ENCODE measurements around the gene HOXB3. TPM values are rescaled to one million over a fixed set of nuclear protein-coding genes. Genes with fewer than 3 reads are reported as not detected.

The HOXB3 gene
- total RNA-seq, 2 donors from 2014 or later: 9.0 to 15.4 TPM

GRCh38 chr17:48584223-48584741 lies 5.8 kb downstream of the HOXB3 start:
- peaks cover 25 to 51% of the 10 kb centered on the region in 2 donors for H3K27me3 Mint-ChIP-seq
- ATAC-seq (no peak), DNase-seq (ENCODE audit: low spot score) (no peak)
- H3K4me1 Mint-ChIP-seq (ENCODE audit: low read depth in 2 of 2): peaks cover 41 to 46% of the 10 kb centered on the region in 2 donors
- H3K9me3 Mint-ChIP-seq: no peaks in the 10 kb centered on the region
- peak overlapping the region; percentile 97 for H3K4me3 Mint-ChIP-seq
- no peaks in the 10 kb centered on the region for H3K36me3 Mint-ChIP-seq
- H3K27ac Mint-ChIP-seq: peak overlapping the region; percentile 60 to 93

DNA sequence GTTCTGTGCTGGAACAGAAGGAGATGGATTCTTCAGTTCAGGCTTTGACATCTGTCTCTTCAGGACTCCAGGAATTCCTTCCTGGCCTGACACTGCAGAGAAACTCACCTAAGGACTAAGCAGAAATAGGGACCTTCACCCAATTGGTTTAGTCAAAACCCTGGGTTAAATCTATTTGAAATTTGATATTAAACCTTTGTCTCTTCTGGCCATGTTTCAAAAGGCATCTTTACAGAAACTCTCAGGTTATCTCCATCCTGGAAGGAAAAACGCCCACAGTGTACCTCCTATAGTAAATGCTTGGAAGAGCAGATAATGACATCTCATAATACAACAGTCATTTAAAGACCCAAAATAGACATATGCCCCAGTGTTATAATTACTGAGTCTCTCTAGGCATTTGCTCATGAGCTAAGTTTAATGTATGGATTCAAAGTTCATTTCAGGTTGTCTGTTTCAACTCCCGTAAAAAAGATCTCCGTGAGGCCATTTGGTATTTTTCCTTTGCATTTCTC lies 6.3 kb downstream of the HOXB3 start:
- no peaks in the 10 kb centered on the region for H3K9me3 Mint-ChIP-seq
- H3K4me1 Mint-ChIP-seq (ENCODE audit: low read depth in 2 of 2): peaks cover 46 to 51% of the 10 kb centered on the region in 2 donors
- ATAC-seq: no peak
- peaks cover 24 to 53% of the 10 kb centered on the region in 2 donors for H3K27me3 Mint-ChIP-seq
- peak overlapping the region in 1 of 2 donors; percentile 60 for H3K27ac Mint-ChIP-seq
- peak overlapping the region; percentile 97 for H3K4me3 Mint-ChIP-seq
- no peak for DNase-seq (ENCODE audit: low spot score)
- no peaks in the 10 kb centered on the region for H3K36me3 Mint-ChIP-seq

DNA sequence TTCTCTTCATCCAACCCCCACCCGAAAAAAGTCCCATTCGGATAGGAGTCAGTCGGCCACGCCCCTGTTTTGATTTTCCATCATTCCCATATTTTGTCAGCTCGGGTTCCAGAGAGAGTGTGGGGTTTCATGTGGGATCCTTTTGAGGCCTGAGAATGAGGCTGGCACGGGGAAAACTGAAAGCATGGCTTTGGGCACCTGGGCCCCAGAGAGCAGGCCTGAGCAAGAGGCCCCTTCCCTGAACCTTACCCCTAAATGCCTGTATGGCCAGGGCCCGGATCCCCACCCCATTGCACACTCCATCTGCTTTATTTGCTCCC lies 7.3 kb downstream of the HOXB3 start:
- Mint-ChIP-seq H3K27me3 (peaks cover 16 to 43% of the 10 kb centered on the region in 2 donors), H3K4me1 (ENCODE audit: low read depth in 2 of 2) (peaks cover 52 to 54% of the 10 kb centered on the region in 2 donors), H3K36me3 (no peaks in the 10 kb centered on the region), H3K27ac (peak overlapping the region; percentile 35 to 65), H3K4me3 (peak overlapping the region; percentile 93), H3K9me3 (no peaks in the 10 kb centered on the region)
- ATAC-seq (no peak), DNase-seq (ENCODE audit: low spot score) (no peak)

- Mint-ChIP-seq H3K4me1 (ENCODE audit: low read depth in 2 of 2) (peaks cover 38 to 39% of the 10 kb centered on the region in 2 donors), H3K27ac (peak overlapping the region; percentile 55 to 84), H3K4me3 (peak overlapping the region; percentile 93), H3K36me3 (no peaks in the 10 kb centered on the region), H3K9me3 (no peaks in the 10 kb centered on the region), H3K27me3 (peaks cover 12 to 27% of the 10 kb centered on the region in 2 donors)
- no peak for ATAC-seq
- DNase-seq (ENCODE audit: low spot score): no peak
These were observed 10.1 kb downstream of the HOXB3 start for GRCh38 chr17:48579760-48580554.

- Mint-ChIP-seq H3K27me3 (peaks cover 12 to 24% of the 10 kb centered on the region in 2 donors), H3K27ac (peak overlapping the region; percentile 84 to 94), H3K36me3 (no peaks in the 10 kb centered on the region), H3K4me3 (peak overlapping the region; percentile 93), H3K9me3 (no peaks in the 10 kb centered on the region), H3K4me1 (ENCODE audit: low read depth in 2 of 2) (peaks cover 34 to 36% of the 10 kb centered on the region in 2 donors)
- ATAC-seq: no peak
- DNase-seq (ENCODE audit: low spot score): no peak
These were observed 10.6 kb downstream of the HOXB3 start for GRCh38 chr17:48579471-48579759.

GRCh38 chr17:48578616-48579470 lies 11.2 kb downstream of the HOXB3 start:
- H3K27ac Mint-ChIP-seq: peak overlapping the region; percentile 84 to 94
- H3K9me3 Mint-ChIP-seq: no peaks in the 10 kb centered on the region
- H3K4me3 Mint-ChIP-seq: peak overlapping the region; percentile 93
- no peaks in the 10 kb centered on the region for H3K36me3 Mint-ChIP-seq
- H3K27me3 Mint-ChIP-seq: peaks cover 12 to 21% of the 10 kb centered on the region in 2 donors
- ATAC-seq: peak in 1 of 2 donors; percentile 55
- DNase-seq (ENCODE audit: low spot score): no peak
- H3K4me1 Mint-ChIP-seq (ENCODE audit: low read depth in 2 of 2): peaks cover 33 to 38% of the 10 kb centered on the region in 2 donors

DNA sequence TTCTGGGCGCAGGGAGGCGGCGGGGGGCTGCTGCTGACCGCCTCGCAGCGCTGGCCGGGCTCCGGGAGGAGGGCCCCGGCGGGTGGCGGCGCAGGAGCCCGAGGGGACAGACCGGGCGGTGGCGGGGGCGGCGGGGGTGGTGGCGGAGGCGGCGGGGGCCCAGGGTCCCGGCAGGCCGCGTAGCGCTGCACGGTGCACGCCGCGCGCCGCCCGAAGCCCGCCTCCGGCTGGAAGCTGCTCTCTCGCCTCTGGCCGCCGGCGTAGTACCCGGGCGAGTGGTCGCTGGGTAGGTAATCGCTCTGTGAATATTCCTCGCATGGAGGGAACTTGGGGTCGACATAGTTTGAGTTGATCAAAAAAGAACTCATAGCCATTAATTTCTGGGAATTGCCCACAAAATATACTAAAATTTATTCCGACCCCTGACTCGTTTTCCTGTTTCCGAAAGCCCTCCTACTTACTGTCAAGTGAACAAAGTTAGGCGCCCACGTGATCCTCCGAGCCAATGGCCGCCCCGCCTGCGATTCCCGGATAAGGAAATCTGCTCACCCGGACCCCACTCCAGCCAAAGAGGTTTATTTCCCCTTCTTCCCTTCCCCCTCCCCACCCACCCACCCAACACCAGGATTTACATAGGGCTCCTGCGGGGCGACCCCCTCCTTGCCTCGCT lies 12.0 kb downstream of the HOXB3 start, which contains the start of gene HOXB4:
Gene HOXB4, minus strand, starts transcription at position 405 of the 670 bp plus-strand sequence. Its CDS starts 31 bp downstream, at position 374.
- DNase-seq (ENCODE audit: low spot score): peak; percentile 87
- ATAC-seq: peak; percentile 85 to 89
- H3K9me3 Mint-ChIP-seq: no peaks in the 10 kb centered on the region
- peaks cover 12 to 17% of the 10 kb centered on the region in 2 donors for H3K27me3 Mint-ChIP-seq
- H3K27ac Mint-ChIP-seq: peak within 1 kb of the TSS; percentile 84 to 94
- H3K36me3 Mint-ChIP-seq: no peaks in the 10 kb centered on the region
- H3K4me3 Mint-ChIP-seq: peak within 1 kb of the TSS; percentile 93
- peaks cover 37 to 40% of the 10 kb centered on the region in 2 donors for H3K4me1 Mint-ChIP-seq (ENCODE audit: low read depth in 2 of 2)

- peak overlapping the region; percentile 93 for H3K4me3 Mint-ChIP-seq
- DNase-seq (ENCODE audit: low spot score) (no peak), ATAC-seq (peak in 1 of 2 donors; percentile 29)
- peak overlapping the region; percentile 70 to 84 for H3K27ac Mint-ChIP-seq
- H3K4me1 Mint-ChIP-seq (ENCODE audit: low read depth in 2 of 2): peaks cover 37% of the 10 kb centered on the region in 2 donors
- no peaks in the 10 kb centered on the region for H3K9me3 Mint-ChIP-seq
- H3K27me3 Mint-ChIP-seq: peaks cover 12% of the 10 kb centered on the region in 2 donors
- H3K36me3 Mint-ChIP-seq: no peaks in the 10 kb centered on the region
These were observed 12.6 kb downstream of the HOXB3 start for GRCh38 chr17:48577330-48577945.

GRCh38 chr17:48576479-48577309 lies 13.3 kb downstream of the HOXB3 start:
- H3K27ac Mint-ChIP-seq: peak overlapping the region; percentile 70 to 84

DNA sequence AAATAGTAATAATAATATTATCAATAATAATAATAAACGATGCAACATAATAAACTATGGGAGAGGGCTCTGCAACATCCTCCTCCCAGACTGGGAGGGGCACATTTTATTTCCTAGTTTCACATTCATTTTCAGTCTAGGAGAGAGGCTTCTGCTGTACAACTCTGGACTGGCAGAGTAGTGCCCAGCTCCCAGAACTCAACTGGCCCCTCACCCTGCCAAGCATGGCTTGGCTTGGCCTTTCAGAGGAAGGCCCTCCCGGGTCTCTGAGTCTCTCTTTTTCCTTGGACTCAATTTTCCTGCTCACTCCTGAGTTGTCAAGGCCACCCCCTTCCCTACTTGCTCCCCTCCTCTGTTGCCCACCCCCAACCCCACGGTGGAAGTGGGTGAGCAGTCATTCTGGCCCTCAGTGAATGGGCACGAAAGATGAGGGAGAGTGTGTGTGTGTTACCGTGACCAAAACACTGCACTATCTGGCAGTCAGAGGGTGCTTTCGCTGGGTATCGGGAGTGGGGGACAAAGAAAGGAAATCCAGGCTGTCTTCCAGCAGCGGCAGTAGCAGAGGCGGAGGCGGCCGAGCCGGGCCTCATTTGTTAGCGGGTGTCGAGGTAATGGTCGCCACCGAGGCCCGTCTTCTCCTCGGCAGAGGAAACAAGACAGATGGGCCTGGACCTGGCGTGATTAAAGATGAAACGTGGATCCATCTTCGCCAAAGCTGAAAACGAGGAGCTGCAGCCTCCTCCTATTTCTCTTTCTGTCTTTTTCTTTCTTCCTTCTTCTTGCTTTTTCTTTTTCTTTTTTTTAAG lies 14.2 kb downstream of the HOXB3 start:
- ATAC-seq: no peak
- Mint-ChIP-seq H3K27ac (peak overlapping the region in 1 of 2 donors; percentile 70), H3K9me3 (no peaks in the 10 kb centered on the region), H3K4me1 (ENCODE audit: low read depth in 2 of 2) (peaks cover 37 to 38% of the 10 kb centered on the region in 2 donors), H3K4me3 (peak overlapping the region; percentile 93), H3K36me3 (no peaks in the 10 kb centered on the region), H3K27me3 (peaks cover 12% of the 10 kb centered on the region in 2 donors)
- DNase-seq (ENCODE audit: low spot score): no peak

More at GRCh38 chr17:48576479-48577309, 13.3 kb downstream of the HOXB3 start:
- Mint-ChIP-seq H3K27me3 (peaks cover 12% of the 10 kb centered on the region in 2 donors), H3K4me3 (peak overlapping the region; percentile 93), H3K9me3 (no peaks in the 10 kb centered on the region), H3K36me3 (no peaks in the 10 kb centered on the region), H3K4me1 (ENCODE audit: low read depth in 2 of 2) (peaks cover 37 to 40% of the 10 kb centered on the region in 2 donors)
- no peak for DNase-seq (ENCODE audit: low spot score)
- ATAC-seq: no peak

DNA sequence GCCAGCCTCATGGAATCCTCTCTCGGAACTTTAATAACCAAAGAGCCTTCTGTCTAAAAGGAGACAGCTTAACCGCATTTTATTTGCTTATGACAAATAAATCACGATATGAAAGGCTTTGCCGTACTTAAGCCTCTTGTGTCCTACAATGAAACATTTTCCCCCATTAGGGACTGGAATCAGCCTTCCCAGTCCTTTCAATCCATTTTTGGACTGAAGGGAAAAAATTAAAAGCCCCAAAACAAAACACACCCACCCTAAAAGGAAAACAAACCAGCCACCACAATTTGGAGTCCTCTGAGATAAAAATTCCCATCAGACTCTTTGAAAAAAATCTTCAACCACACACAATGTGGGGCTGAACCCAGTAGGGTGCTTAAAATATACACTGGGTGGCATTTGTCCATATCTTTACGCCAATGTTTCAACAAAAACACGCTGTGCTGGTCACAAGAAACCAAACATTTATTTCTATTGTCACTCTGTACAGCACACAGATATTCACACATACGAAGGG lies 14.9 kb downstream of the HOXB3 start:
- Mint-ChIP-seq H3K27me3 (peaks cover 9 to 10% of the 10 kb centered on the region in 2 donors), H3K36me3 (no peaks in the 10 kb centered on the region), H3K4me3 (peak overlapping the region; percentile 13), H3K9me3 (no peaks in the 10 kb centered on the region), H3K27ac (peak overlapping the region in 1 of 2 donors; percentile 31), H3K4me1 (ENCODE audit: low read depth in 2 of 2) (peaks cover 34 to 37% of the 10 kb centered on the region in 2 donors)
- ATAC-seq (no peak), DNase-seq (ENCODE audit: low spot score) (no peak)
